Gastrocnemius medialis (tissue), 4 donors: ENCODE measurements around the gene PLCL2. TPM values are rescaled to one million over a fixed set of nuclear protein-coding genes. Genes with fewer than 3 reads are reported as not detected.
A peak's percentile ranks its signal among the peaks of the same experiment; 100 is the strongest.

Experiments
- ATAC-seq, 2 donors: fragments of 150-250 bp; one replicate each; pipeline ENCODE4 v1.9.1; 2016
- DNase-seq, 2 donors: peaks; one replicate each; pipeline ENCODE4 v3.0.0-alpha.2; 2019
- H3K27ac ChIP-seq, 4 donors: fragments of 200-600 bp; sonication (generic); 1 replicate in 1 of 4; 2 replicates in 3 of 4; pipeline ENCODE4 v1.5.1; 2016 to 2018; ENCODE audit warnings: mild to moderate bottlenecking in 2 of 4, moderate library complexity in 1 of 4
- H3K27me3 ChIP-seq, 3 donors: fragments of 200-600 bp; sonication (generic) in 2 of 3; 1 replicate in 1 of 3; 2 replicates in 2 of 3; pipeline versions ENCODE4 v1.5.1 to v1.6.0; 2016 to 2019; ENCODE audit warnings: mild to moderate bottlenecking in 1 of 3, moderate library complexity in 1 of 3
- H3K36me3 ChIP-seq, 2 donors: fragments of 200-600 bp; sonication (generic) in 1 of 2; one replicate each; pipeline ENCODE4 v1.5.1; 2017 to 2018
- H3K4me1 ChIP-seq, 2 donors: fragments of 200-600 bp; sonication (generic) in 1 of 2; one replicate each; pipeline ENCODE4 v1.5.1; 2016 to 2017; ENCODE audit warnings: mild to moderate bottlenecking in 2 of 2
- H3K4me3 ChIP-seq, 4 donors: fragments of 200-600 bp; sonication (generic) in 3 of 4; 1 replicate in 1 of 4; 2 replicates in 3 of 4; pipeline ENCODE4 v1.5.1; 2016 to 2019; ENCODE audit warnings: mild to moderate bottlenecking in 2 of 4
- H3K9me3 ChIP-seq, 3 donors: fragments of 200-600 bp; sonication (generic) in 2 of 3; 1 replicate in 1 of 3; 2 replicates in 2 of 3; pipeline ENCODE4 v1.5.1; 2016 to 2019
- CTCF ChIP-seq, 5 experiments: fragments of 450-650 bp in 3 of 5; fragments of 200-600 bp in 2 of 5; sonication (generic) in 2 of 5; IDR thresholded peaks in 4 of 5; conservative IDR thresholded peaks in 1 of 5; 1 replicate in 4 of 5; 2 replicates in 1 of 5; pipeline ENCODE4 v1.5.1; 2016 to 2019; ENCODE audit warnings: antibody characterized with exemption in 5 of 5, mild to moderate bottlenecking in 3 of 5, moderate library complexity in 3 of 5
- POLR2A ChIP-seq, 2 donors: fragments of 450-650 bp; IDR thresholded peaks; one replicate each; pipeline ENCODE4 v1.6.1; 2017; ENCODE audit warnings: antibody characterized with exemption in 2 of 2, mild to moderate bottlenecking in 2 of 2, moderate library complexity in 2 of 2
- in situ Hi-C, 4 donors: fragments of 200-750 bp; cut with MboI; loops; one replicate each; pipeline versions ENCODE4 v1.15.0 to v1.8.0; 2017; ENCODE audit warnings: low sequenced_read_pairs in 4 of 4
- intact Hi-C: fragments of 100-400 bp; cut with DNase I; formaldehyde crosslinking; loops from one replicate; pipeline ENCODE4 v1.15.1; 2023; ENCODE audit warnings: low total_unique reads
- total RNA-seq, 4 donors: library from RNA; depleted of rRNA; stranded (reverse); fragments of >200 nt; gene quantifications; one replicate each; pipeline versions ENCODE4 v1.1.0 to v1.2.3, GENCODE V29; 2016

Gene PLCL2
- total RNA-seq, 4 donors from 2014 or later, result 23.9 to 37.2 (median 32.7) TPM

GRCh38 chr3:17038900-17039553 is 154.3 kb downstream of the PLCL2 start:
- H3K4me3 ChIP-seq, result no peak overlapping the region
- DNase-seq, result no peak
- H3K4me1 ChIP-seq, result peaks cover 22 to 30% of the 10 kb centered on the region in 2 donors
- H3K27ac ChIP-seq, result peak overlapping the region; percentile 59 to 82 (median 70)
- intact Hi-C loops, result loop anchor here (10.0 kb wide), 1 partner anchor 264 kb away; no protein-coding TSS in a partner anchor
- no peaks in the 10 kb centered on the region for H3K27me3 ChIP-seq
- in situ Hi-C loops, result loop anchor here in 3 of 4 donors (10.0 to 25.0 kb wide), 3 partner anchors 373 to 434 kb away; partner anchors contain the start of gene DAZL (in 3 of the 3)
- peaks cover 0 to 6% of the 10 kb centered on the region in 2 donors for H3K36me3 ChIP-seq
- TF ChIP-seq CTCF (IDR thresholded peaks at IDR 0.05 in 4 of 5, conservative IDR thresholded peaks at IDR 0.05 in 1 of 5) (no peak), POLR2A (IDR thresholded peaks at IDR 0.05) (no peak)
- ATAC-seq, result no peak
- H3K9me3 ChIP-seq, result no peaks in the 10 kb centered on the region

GRCh38 chr3:17039594-17039993 is 154.8 kb downstream of the PLCL2 start:
- peaks cover 22 to 34% of the 10 kb centered on the region in 2 donors for H3K4me1 ChIP-seq
- ATAC-seq, result peak; percentile 64 to 89
- intact Hi-C loops, result loop anchor here (10.0 kb wide), 1 partner anchor 265 kb away; no protein-coding TSS in a partner anchor
- H3K27ac ChIP-seq, result peak overlapping the region; percentile 59 to 82 (median 70)
- TF ChIP-seq POLR2A (IDR thresholded peaks at IDR 0.05) (no peak), CTCF (IDR thresholded peaks at IDR 0.05 in 4 of 5, conservative IDR thresholded peaks at IDR 0.05 in 1 of 5) (no peak)
- no peak for DNase-seq
- H3K9me3 ChIP-seq, result no peaks in the 10 kb centered on the region
- in situ Hi-C loops, result loop anchor here in 3 of 4 donors (10.0 to 25.0 kb wide), 3 partner anchors 373 to 435 kb away; partner anchors contain the start of gene DAZL (in 3 of the 3)
- peaks cover 0 to 6% of the 10 kb centered on the region in 2 donors for H3K36me3 ChIP-seq
- no peaks in the 10 kb centered on the region for H3K27me3 ChIP-seq
- no peak overlapping the region for H3K4me3 ChIP-seq

GRCh38 chr3:17040322-17040989 is 155.7 kb downstream of the PLCL2 start:
- in situ Hi-C loops, result loop anchor here in 3 of 4 donors (25.0 kb wide), 2 partner anchors 372 to 428 kb away; partner anchors contain the start of gene DAZL (in 2 of the 3)
- peaks cover 0 to 6% of the 10 kb centered on the region in 2 donors for H3K36me3 ChIP-seq
- peaks cover 22 to 34% of the 10 kb centered on the region in 2 donors for H3K4me1 ChIP-seq

GRCh38 chr3:17040990-17041377 is 156.2 kb downstream of the PLCL2 start:
- Histone ChIP-seq H3K36me3 (peaks cover 0 to 6% of the 10 kb centered on the region in 2 donors), H3K27ac (peak overlapping the region in 3 of 4 donors; percentile 69 to 82 (median 70)), H3K9me3 (no peaks in the 10 kb centered on the region), H3K27me3 (no peaks in the 10 kb centered on the region), H3K4me3 (no peak overlapping the region), H3K4me1 (peaks cover 22 to 34% of the 10 kb centered on the region in 2 donors)
- in situ Hi-C loops (loop anchor here in 3 of 4 donors (25.0 kb wide), 2 partner anchors 371 to 429 kb away; partner anchors contain the start of gene DAZL (in 2 of the 3)), intact Hi-C loops (no loop called here)
- no peak for DNase-seq
- ATAC-seq, result no peak
- TF ChIP-seq CTCF (IDR thresholded peaks at IDR 0.05 in 4 of 5, conservative IDR thresholded peaks at IDR 0.05 in 1 of 5), result no peak
- TF ChIP-seq POLR2A (IDR thresholded peaks at IDR 0.05), result no peak

More at GRCh38 chr3:17040322-17040989, 155.7 kb downstream of the PLCL2 start:
- peak overlapping the region; percentile 59 to 82 (median 70) for H3K27ac ChIP-seq
- intact Hi-C loops, result no loop called here
- no peak overlapping the region for H3K4me3 ChIP-seq
- no peak for ATAC-seq
- no peak for DNase-seq
- H3K9me3 ChIP-seq, result no peaks in the 10 kb centered on the region
- TF ChIP-seq CTCF (IDR thresholded peaks at IDR 0.05 in 4 of 5, conservative IDR thresholded peaks at IDR 0.05 in 1 of 5), result no peak
- TF ChIP-seq POLR2A (IDR thresholded peaks at IDR 0.05), result no peak
- no peaks in the 10 kb centered on the region for H3K27me3 ChIP-seq
